Measurements from ENCODE around the gene ZNF2. TPM values are rescaled to one million over a fixed set of nuclear protein-coding genes. Genes with fewer than 3 reads are reported as not detected.

The ZNF2 gene
- total and polyA plus RNA-seq, 2 of the 13 experiments (the other 11 are each of a cell fraction or from before 2014, with no cell fraction given): 4.3 to 6.1 TPM

DNA sequence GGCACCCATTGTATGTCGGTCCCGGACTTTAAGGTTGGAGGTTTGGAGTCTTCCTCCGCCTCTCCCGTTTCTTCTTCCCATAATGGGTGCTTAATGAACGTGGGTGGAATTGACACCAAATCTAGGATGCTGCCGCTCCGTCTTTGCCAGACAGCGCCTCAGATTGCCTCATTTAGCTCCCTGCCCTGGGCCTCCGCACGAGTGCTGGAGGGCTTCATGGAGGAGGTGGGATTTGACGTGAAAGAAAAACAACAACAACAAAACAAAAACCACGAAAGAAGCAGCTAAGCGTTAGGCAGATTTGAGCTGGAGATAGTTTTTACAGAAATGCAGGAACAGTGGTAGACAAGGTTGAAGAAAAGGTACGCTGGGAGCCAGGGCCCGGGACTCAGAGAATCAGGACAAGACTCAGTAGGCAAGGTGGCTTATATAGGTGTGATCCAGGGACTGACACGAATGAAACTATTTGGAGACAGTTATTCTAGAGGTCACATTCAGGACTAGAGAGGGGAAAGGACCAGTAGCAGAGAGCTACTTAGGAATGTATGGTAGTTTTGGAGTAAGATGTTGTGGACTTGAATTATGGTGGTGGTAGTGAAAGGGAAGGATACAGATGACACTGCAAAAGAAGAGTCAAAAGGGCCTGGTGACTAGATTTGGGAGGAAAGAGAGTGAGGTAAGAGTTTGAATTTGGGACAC, 605 bp downstream of the ZNF2 start (continued):
- TF ChIP-seq, protein P1, sequence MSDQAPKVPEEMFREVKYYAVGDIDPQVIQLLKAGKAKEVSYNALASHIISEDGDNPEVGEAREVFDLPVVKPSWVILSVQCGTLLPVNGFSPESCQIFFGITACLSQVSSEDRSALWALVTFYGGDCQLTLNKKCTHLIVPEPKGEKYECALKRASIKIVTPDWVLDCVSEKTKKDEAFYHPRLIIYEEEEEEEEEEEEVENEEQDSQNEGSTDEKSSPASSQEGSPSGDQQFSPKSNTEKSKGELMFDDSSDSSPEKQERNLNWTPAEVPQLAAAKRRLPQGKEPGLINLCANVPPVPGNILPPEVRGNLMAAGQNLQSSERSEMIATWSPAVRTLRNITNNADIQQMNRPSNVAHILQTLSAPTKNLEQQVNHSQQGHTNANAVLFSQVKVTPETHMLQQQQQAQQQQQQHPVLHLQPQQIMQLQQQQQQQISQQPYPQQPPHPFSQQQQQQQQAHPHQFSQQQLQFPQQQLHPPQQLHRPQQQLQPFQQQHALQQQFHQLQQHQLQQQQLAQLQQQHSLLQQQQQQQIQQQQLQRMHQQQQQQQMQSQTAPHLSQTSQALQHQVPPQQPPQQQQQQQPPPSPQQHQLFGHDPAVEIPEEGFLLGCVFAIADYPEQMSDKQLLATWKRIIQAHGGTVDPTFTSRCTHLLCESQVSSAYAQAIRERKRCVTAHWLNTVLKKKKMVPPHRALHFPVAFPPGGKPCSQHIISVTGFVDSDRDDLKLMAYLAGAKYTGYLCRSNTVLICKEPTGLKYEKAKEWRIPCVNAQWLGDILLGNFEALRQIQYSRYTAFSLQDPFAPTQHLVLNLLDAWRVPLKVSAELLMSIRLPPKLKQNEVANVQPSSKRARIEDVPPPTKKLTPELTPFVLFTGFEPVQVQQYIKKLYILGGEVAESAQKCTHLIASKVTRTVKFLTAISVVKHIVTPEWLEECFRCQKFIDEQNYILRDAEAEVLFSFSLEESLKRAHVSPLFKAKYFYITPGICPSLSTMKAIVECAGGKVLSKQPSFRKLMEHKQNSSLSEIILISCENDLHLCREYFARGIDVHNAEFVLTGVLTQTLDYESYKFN (CRISPR knock-in tag; conservative IDR thresholded peaks at IDR 0.05): no peak
- TF ChIP-seq, protein P2, sequence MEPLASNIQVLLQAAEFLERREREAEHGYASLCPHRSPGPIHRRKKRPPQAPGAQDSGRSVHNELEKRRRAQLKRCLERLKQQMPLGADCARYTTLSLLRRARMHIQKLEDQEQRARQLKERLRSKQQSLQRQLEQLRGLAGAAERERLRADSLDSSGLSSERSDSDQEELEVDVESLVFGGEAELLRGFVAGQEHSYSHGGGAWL (CRISPR knock-in tag; IDR thresholded peaks at IDR 0.05): no peak
- peak; percentile 58; the same call in 1 of the 2 replicates for TF ChIP-seq RCOR2 (CRISPR knock-in tag; IDR thresholded peaks at IDR 0.05)
- TF ChIP-seq SETDB1 (CRISPR knock-in tag; IDR thresholded peaks at IDR 0.05; ENCODE audit: borderline replicate concordance): no peak
- TF ChIP-seq HNF4G (IDR thresholded peaks at IDR 0.05; ENCODE audit: borderline replicate concordance, low read depth, low read length): no peak
- 0 out of 2 replicates have a peak, but pooled peaks have one; percentile 6 for TF ChIP-seq HNF4G (CRISPR knock-in tag; IDR thresholded peaks at IDR 0.05; ENCODE audit: borderline replicate concordance, low read depth)
- 0 out of 2 replicates have a peak, but pooled peaks have one; percentile 56 for TF ChIP-seq ZNF17 (CRISPR knock-in tag; IDR thresholded peaks at IDR 0.05)
- TF ChIP-seq MTA3 (CRISPR knock-in tag; IDR thresholded peaks at IDR 0.05): no peak
- TF ChIP-seq ZSCAN30 (CRISPR knock-in tag; IDR thresholded peaks at IDR 0.05): 0 out of 2 replicates have a peak, but pooled peaks have one; percentile 53
- TF ChIP-seq RFX5 (IDR thresholded peaks at IDR 0.05; ENCODE audit: low read depth, low read length): no peak
- TF ChIP-seq LCORL (IDR thresholded peaks at IDR 0.05): no peak
- peak; percentile 13; the same call in 1 of the 2 replicates for TF ChIP-seq LCORL (CRISPR knock-in tag; IDR thresholded peaks at IDR 0.05)
- TF ChIP-seq ZNF589 (CRISPR knock-in tag; conservative IDR thresholded peaks at IDR 0.05): no peak
- TF ChIP-seq TAF15 (IDR thresholded peaks at IDR 0.05; ENCODE audit: low read depth, low read length, poor library complexity, severe bottlenecking): no peak
- no peak for TF ChIP-seq ZNF180 (CRISPR knock-in tag; IDR thresholded peaks at IDR 0.05; ENCODE audit: borderline replicate concordance, low read depth)
- TF ChIP-seq ZNF124 (CRISPR knock-in tag; IDR thresholded peaks at IDR 0.05): peak; percentile 7; the same call in 1 of the 2 replicates
- no peak for TF ChIP-seq POLR2AphosphoS2 (IDR thresholded peaks at IDR 0.05; ENCODE audit: low read depth, low read length)
- no peak for TF ChIP-seq ZNF160 (CRISPR knock-in tag; IDR thresholded peaks at IDR 0.05)
- TF ChIP-seq ZNF83 (CRISPR knock-in tag; IDR thresholded peaks at IDR 0.05; ENCODE audit: borderline replicate concordance): no peak
- no peak for TF ChIP-seq DNMT3B (CRISPR knock-in tag; conservative IDR thresholded peaks at IDR 0.05)
- TF ChIP-seq, protein P3, sequence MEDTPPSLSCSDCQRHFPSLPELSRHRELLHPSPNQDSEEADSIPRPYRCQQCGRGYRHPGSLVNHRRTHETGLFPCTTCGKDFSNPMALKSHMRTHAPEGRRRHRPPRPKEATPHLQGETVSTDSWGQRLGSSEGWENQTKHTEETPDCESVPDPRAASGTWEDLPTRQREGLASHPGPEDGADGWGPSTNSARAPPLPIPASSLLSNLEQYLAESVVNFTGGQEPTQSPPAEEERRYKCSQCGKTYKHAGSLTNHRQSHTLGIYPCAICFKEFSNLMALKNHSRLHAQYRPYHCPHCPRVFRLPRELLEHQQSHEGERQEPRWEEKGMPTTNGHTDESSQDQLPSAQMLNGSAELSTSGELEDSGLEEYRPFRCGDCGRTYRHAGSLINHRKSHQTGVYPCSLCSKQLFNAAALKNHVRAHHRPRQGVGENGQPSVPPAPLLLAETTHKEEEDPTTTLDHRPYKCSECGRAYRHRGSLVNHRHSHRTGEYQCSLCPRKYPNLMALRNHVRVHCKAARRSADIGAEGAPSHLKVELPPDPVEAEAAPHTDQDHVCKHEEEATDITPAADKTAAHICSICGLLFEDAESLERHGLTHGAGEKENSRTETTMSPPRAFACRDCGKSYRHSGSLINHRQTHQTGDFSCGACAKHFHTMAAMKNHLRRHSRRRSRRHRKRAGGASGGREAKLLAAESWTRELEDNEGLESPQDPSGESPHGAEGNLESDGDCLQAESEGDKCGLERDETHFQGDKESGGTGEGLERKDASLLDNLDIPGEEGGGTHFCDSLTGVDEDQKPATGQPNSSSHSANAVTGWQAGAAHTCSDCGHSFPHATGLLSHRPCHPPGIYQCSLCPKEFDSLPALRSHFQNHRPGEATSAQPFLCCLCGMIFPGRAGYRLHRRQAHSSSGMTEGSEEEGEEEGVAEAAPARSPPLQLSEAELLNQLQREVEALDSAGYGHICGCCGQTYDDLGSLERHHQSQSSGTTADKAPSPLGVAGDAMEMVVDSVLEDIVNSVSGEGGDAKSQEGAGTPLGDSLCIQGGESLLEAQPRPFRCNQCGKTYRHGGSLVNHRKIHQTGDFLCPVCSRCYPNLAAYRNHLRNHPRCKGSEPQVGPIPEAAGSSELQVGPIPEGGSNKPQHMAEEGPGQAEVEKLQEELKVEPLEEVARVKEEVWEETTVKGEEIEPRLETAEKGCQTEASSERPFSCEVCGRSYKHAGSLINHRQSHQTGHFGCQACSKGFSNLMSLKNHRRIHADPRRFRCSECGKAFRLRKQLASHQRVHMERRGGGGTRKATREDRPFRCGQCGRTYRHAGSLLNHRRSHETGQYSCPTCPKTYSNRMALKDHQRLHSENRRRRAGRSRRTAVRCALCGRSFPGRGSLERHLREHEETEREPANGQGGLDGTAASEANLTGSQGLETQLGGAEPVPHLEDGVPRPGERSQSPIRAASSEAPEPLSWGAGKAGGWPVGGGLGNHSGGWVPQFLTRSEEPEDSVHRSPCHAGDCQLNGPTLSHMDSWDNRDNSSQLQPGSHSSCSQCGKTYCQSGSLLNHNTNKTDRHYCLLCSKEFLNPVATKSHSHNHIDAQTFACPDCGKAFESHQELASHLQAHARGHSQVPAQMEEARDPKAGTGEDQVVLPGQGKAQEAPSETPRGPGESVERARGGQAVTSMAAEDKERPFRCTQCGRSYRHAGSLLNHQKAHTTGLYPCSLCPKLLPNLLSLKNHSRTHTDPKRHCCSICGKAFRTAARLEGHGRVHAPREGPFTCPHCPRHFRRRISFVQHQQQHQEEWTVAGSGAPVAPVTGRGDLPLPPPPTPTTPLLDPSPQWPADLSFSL (CRISPR knock-in tag; IDR thresholded peaks at IDR 0.05): peak; percentile 10; the same call in 1 of the 2 replicates

All from HepG2 (cell line).